HFFc6 (cell line): ENCODE measurements around the gene KRT33B. TPM values are rescaled to one million over a fixed set of nuclear protein-coding genes. Genes with fewer than 3 reads are reported as not detected.

Experiments used
- DNase-seq: peaks from one replicate; pipeline ENCODE4 v3.0.0-alpha.2; 2018
- H3K27ac Mint-ChIP-seq: 2 replicates; pipeline ENCODE4 v1.8.0; 2020; ENCODE audit warnings: mild to moderate bottlenecking, mixed read lengths
- H3K27me3 Mint-ChIP-seq: 2 replicates; pipeline ENCODE4 v1.8.0; 2021; ENCODE audit warnings: mild to moderate bottlenecking, moderate library complexity, mixed read lengths; ENCODE audit not compliant: insufficient read depth
- H3K36me3 Mint-ChIP-seq: 2 replicates; pipeline ENCODE4 v1.8.0; 2021; ENCODE audit warnings: low read depth, mixed read lengths
- H3K4me1 Mint-ChIP-seq: 2 replicates; pipeline ENCODE4 v1.8.0; 2020; ENCODE audit warnings: low read depth, mixed read lengths
- H3K4me3 Mint-ChIP-seq: 2 replicates; pipeline ENCODE4 v1.8.0; 2020; ENCODE audit warnings: mild to moderate bottlenecking, moderate library complexity, mixed read lengths
- H3K9me3 Mint-ChIP-seq: 2 replicates; pipeline ENCODE4 v1.8.0; 2020; ENCODE audit warnings: mild to moderate bottlenecking, mixed read lengths
- CTCF ChIP-seq: fragments of 200-600 bp; sonication (generic); IDR thresholded peaks from 2 replicates; pipeline ENCODE4 v1.5.0; 2021; ENCODE audit warnings: antibody characterized with exemption, mild to moderate bottlenecking
- total RNA-seq, 6 experiments: library from RNA; stranded (reverse); fragmentation: NEBNext Ultra II Directional; extraction: Animal tissue kit (Norgen Biotek cat#: 25700); gene quantifications; 2 replicates in 1 of 6; 3 replicates in 5 of 6; pipeline ENCODE4 v1.2.3, GENCODE V29; 2021

Gene KRT33B
- total RNA-seq, 6 experiments from 2014 or later: 0.75 to 2.5 (median 0.96) TPM

DNA sequence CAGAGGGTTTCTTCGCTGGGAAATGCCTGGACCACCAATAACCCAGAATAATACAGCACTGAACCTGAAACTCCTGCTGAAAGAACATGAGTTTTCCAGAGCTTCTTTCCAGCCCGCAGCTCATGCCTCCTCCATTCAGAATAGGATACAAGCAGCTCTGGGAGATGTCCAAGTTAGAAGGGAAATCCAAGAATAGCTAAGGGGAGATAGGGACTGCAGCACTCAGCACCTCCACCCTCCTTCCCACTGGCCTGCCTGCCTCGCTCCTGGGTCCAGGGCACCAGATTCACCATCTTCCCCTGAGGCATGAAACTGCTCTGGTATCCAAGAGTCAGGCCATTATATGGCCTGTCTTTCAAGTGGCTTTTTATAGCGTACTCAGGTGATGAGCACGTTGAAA lies 23.7 kb upstream of the KRT33B start:
- Mint-ChIP-seq H3K9me3 (no peaks in the 10 kb centered on the region), H3K4me1 (peaks cover 52% of the 10 kb centered on the region), H3K4me3 (no peak overlapping the region), H3K27me3 (no peaks in the 10 kb centered on the region; the same call in none of the 2 replicates), H3K27ac (no peak overlapping the region), H3K36me3 (no peaks in the 10 kb centered on the region)
- no peak for TF ChIP-seq CTCF
- DNase-seq: no peak

DNA sequence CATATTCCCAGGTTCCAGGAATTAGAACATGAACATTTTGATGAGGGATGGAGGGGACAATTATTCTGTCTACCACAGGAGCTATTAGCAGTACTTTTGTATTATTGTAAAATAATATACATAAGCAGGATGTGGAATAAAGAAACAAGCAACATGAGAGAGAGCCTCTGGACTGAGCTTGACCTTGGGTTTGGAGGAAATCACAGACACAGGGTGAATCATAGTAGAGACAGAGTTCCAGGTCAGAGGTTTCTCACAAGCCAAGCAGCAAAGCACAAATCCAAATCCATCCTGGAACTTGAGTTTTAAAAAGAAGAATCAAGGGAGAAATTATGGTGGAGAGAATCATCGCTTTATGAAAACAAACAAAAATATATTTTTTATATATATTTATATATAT lies 22.7 kb upstream of the KRT33B start:
- no peak overlapping the region for H3K4me3 Mint-ChIP-seq
- peak; percentile 29 for DNase-seq
- peaks cover 52% of the 10 kb centered on the region for H3K4me1 Mint-ChIP-seq
- H3K36me3 Mint-ChIP-seq: 0 out of 2 replicates have a peak, but pooled peaks cover 6% of the 10 kb centered on the region
- peaks cover 4% of the 10 kb centered on the region; the same call in 1 of the 2 replicates for H3K9me3 Mint-ChIP-seq
- TF ChIP-seq CTCF: no peak
- peak overlapping the region; percentile 27 for H3K27ac Mint-ChIP-seq
- no peaks in the 10 kb centered on the region; the same call in none of the 2 replicates for H3K27me3 Mint-ChIP-seq

DNA sequence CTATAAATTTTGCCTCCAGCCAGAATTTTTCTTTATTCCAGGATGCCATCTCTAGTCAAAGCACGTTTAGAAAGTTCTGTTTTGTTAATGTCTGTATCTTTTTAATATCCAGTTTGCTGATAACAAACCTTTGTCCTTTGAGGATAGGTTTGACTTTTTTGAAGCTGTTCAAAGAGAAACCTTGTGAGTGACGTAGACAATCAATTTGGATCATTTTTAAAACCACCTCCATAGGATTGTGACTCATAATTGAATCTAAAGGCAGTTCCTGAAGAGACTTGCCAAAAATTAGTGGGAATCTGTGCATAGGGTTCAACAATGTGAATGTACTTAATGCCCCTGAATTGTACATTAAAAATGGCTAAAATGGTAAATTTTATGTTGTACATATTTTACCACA lies 21.9 kb upstream of the KRT33B start:
- no peak overlapping the region for H3K27ac Mint-ChIP-seq
- DNase-seq: no peak
- H3K36me3 Mint-ChIP-seq: peaks cover 11% of the 10 kb centered on the region
- H3K9me3 Mint-ChIP-seq: peaks cover 9% of the 10 kb centered on the region
- TF ChIP-seq CTCF: no peak
- H3K27me3 Mint-ChIP-seq: no peaks in the 10 kb centered on the region; the same call in 1 of the 2 replicates
- H3K4me3 Mint-ChIP-seq: no peak overlapping the region
- peaks cover 52% of the 10 kb centered on the region for H3K4me1 Mint-ChIP-seq

DNA sequence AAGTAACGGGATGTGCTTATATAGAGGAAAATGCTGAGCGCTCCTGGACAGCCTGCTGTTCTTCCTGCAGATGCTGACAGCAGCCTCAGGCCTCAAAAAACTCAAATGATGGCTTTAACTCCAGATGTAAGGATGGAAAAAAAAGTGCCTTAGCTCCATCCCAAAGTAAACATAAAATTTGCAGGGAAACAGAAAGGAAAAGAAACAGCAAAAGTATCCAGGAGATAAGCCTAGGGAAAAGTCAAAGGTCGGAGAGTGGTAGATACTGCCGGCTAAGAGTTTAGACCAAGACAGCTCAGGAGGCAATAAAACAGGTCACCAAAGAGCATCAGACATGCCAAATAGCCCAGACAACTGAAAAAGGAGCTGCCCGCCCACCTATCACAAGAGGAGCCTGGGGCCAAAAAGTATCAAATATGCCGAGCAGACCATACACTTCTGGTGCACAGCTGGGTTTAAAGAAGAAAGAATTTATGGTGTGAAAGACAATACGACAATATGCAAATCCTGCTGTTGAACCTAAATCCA lies 20.9 kb upstream of the KRT33B start:
- no peak for DNase-seq
- H3K4me3 Mint-ChIP-seq: no peak overlapping the region
- TF ChIP-seq CTCF: no peak
- no peak overlapping the region for H3K27ac Mint-ChIP-seq
- peaks cover 52% of the 10 kb centered on the region for H3K4me1 Mint-ChIP-seq
- no peaks in the 10 kb centered on the region; the same call in 1 of the 2 replicates for H3K27me3 Mint-ChIP-seq
- H3K9me3 Mint-ChIP-seq: peaks cover 12% of the 10 kb centered on the region
- peaks cover 16% of the 10 kb centered on the region for H3K36me3 Mint-ChIP-seq

DNA sequence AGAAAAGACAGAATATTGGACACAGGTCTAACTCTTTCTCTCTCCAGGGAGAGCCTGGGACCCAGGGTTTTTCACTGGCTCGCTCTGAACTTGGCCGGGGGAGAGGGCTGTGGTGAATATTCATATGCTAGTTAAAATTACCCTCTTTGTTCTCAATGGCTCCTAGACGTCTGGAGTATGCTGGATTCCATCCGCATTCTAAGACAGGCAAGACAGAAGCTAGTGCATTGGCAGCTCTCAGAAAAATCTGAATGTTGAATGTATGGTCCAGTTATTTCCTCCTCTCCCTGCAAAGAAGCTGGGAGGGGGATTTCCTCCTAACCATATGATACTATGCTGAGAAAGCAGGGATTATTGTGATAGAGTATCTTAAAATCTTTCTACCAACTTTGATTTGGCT lies 18.1 kb upstream of the KRT33B start:
- peaks cover 48% of the 10 kb centered on the region for H3K4me1 Mint-ChIP-seq
- TF ChIP-seq CTCF: no peak
- H3K9me3 Mint-ChIP-seq: peaks cover 12% of the 10 kb centered on the region
- H3K27me3 Mint-ChIP-seq: no peaks in the 10 kb centered on the region; the same call in 1 of the 2 replicates
- peaks cover 22% of the 10 kb centered on the region for H3K36me3 Mint-ChIP-seq
- H3K27ac Mint-ChIP-seq: no peak overlapping the region
- H3K4me3 Mint-ChIP-seq: no peak overlapping the region
- no peak for DNase-seq

DNA sequence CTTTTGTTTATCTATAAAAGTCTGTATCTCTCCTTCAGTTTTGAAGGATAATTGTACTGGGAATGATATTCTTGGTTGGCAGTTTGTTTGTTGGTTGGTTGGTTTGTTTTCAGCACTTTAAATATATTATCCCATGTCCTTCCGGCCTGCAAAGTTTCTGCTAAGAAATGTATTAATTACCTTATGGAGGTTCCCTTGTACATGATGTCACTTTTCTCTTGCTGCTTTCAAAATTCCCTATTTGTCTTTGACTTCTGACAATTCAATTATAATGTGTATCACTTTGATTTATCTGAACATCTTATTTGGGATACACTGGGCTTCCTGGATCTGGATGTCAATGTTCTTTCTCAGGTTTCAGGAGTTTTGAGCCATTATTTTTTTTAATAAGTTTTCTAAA lies 16.6 kb upstream of the KRT33B start:
- H3K4me3 Mint-ChIP-seq: no peak overlapping the region
- peaks cover 12% of the 10 kb centered on the region for H3K9me3 Mint-ChIP-seq
- peaks cover 22% of the 10 kb centered on the region for H3K36me3 Mint-ChIP-seq
- H3K27me3 Mint-ChIP-seq: no peaks in the 10 kb centered on the region; the same call in 1 of the 2 replicates
- no peak for TF ChIP-seq CTCF
- no peak for DNase-seq
- H3K27ac Mint-ChIP-seq: no peak overlapping the region
- H3K4me1 Mint-ChIP-seq: peaks cover 48% of the 10 kb centered on the region
